ENCODE data around the gene SCTR. TPM values are rescaled to one million over a fixed set of nuclear protein-coding genes. Genes with fewer than 3 reads are reported as not detected.

The SCTR gene
- total RNA-seq, 2 donors from 2014 or later = not detected

GRCh38 chr2:119545754-119546446, 21.6 kb upstream of the SCTR start:
- Histone ChIP-seq H3K27ac (no peak overlapping the region), H3K4me1 (ENCODE audit: control insufficient read depth in 1 of 2, low read depth in 2 of 2) (peaks cover 6 to 17% of the 10 kb centered on the region in 2 donors), H3K4me3 (no peak overlapping the region), H3K27me3 (replicated peaks; ENCODE audit: insufficient read depth) (no peaks in the 10 kb centered on the region), H3K9me3 (no peaks in the 10 kb centered on the region), H3K36me3 (no peaks in the 10 kb centered on the region)
- no peak for TF ChIP-seq CTCF (IDR thresholded peaks at IDR 0.05)
- no peak for ATAC-seq (ENCODE audit: insufficient number of reproducible peaks, low FRiP score, low read depth)
- DNase-seq (ENCODE audit: low spot score) = no peak

GRCh38 chr2:119544939-119545475, 20.7 kb upstream of the SCTR start:
- Histone ChIP-seq H3K36me3 (no peaks in the 10 kb centered on the region), H3K4me1 (ENCODE audit: control insufficient read depth in 1 of 2, low read depth in 2 of 2) (peaks cover 6 to 17% of the 10 kb centered on the region in 2 donors), H3K4me3 (peak overlapping the region; percentile 75), H3K27me3 (replicated peaks; ENCODE audit: insufficient read depth) (no peaks in the 10 kb centered on the region), H3K27ac (peak overlapping the region; percentile 11 to 27), H3K9me3 (no peaks in the 10 kb centered on the region)
- ATAC-seq (ENCODE audit: insufficient number of reproducible peaks, low FRiP score, low read depth) (no peak), DNase-seq (ENCODE audit: low spot score) (no peak)
- no peak for TF ChIP-seq CTCF (IDR thresholded peaks at IDR 0.05)

DNA sequence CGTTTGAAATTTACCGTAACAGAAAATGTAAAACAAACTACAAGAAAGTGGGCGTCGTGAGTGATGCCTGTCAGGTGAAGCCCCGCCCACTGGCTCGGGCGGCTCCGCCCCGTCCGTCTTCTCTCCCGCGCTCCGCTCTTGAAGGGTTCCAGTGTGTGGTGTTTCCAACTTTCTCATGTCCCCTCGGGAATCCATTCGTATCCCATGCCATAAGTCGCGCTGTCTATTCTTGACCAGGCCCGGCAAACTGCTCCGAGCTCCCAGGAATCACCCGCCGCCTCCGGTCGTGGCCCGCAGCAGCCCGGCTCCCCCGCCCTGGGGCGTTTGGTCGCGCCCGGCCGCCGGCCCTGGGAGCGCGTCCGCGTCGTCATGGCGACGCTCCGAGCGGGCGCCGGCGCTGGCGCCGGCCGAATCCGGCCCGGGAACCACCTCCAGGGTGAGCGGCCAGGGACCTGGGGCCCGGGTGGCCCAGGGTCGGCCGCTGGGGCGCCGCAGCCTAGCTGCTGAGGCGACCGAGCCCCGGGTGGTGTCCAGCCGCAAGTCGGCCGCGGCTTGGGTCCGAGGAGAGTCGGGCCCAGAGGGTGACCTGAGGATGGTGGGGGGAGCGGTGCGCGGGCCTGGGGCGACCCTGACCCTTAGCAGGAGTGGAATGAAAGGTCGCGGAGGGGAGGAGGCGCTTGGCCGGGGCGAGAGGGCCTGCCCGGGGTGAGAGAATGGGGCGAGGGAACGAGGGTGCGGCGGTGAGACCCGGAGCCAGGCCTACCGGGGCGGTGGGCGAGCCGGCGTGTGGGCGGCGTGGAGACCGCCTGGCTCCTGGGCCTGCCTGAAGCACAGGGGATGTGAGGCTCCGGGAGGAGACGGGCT, 20.0 kb upstream of the SCTR start, which contains the start of gene CFAP221:
CFAP221 (plus strand) TSS at position 375 of the 864 bp plus-strand sequence. CDS start 1,683 bp downstream, outside the sequence.
- H3K4me3 ChIP-seq = peak within 1 kb of the TSS; percentile 75
- peak within 1 kb of the TSS; percentile 11 to 27 for H3K27ac ChIP-seq
- DNase-seq (ENCODE audit: low spot score) (peak; percentile 28), ATAC-seq (ENCODE audit: insufficient number of reproducible peaks, low FRiP score, low read depth) (peak; percentile 73)
- no peaks in the 10 kb centered on the region for H3K27me3 ChIP-seq (replicated peaks; ENCODE audit: insufficient read depth)
- TF ChIP-seq CTCF (IDR thresholded peaks at IDR 0.05) = no peak
- H3K4me1 ChIP-seq (ENCODE audit: control insufficient read depth in 1 of 2, low read depth in 2 of 2) = peaks cover 6 to 17% of the 10 kb centered on the region in 2 donors
- H3K36me3 ChIP-seq = no peaks in the 10 kb centered on the region
- no peaks in the 10 kb centered on the region for H3K9me3 ChIP-seq

DNA sequence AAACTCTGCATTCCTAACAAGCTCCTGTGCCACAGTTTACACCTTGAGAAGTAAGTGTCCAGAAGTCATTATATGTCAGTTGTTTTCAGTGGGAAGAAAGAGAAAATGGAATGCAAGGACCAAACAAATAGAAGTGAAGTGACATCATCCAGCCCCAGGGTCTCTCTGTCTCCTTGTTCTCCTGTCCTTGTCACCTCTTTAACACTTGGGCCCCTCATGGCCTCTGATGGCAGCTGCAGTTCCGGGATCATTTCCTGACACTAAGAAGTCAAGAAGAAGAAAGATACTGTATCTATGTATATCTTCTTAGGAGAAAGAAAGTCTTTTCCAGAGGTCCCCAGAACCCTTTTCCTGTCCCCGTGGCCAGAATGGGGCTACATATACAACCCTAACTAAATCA, 17.2 kb upstream of the SCTR start:
- ATAC-seq (ENCODE audit: insufficient number of reproducible peaks, low FRiP score, low read depth) (no peak), DNase-seq (ENCODE audit: low spot score) (no peak)
- H3K36me3 ChIP-seq = no peaks in the 10 kb centered on the region
- peaks cover 6 to 17% of the 10 kb centered on the region in 2 donors for H3K4me1 ChIP-seq (ENCODE audit: control insufficient read depth in 1 of 2, low read depth in 2 of 2)
- no peak overlapping the region for H3K27ac ChIP-seq
- H3K4me3 ChIP-seq = no peak overlapping the region
- no peaks in the 10 kb centered on the region for H3K27me3 ChIP-seq (replicated peaks; ENCODE audit: insufficient read depth)
- no peak for TF ChIP-seq CTCF (IDR thresholded peaks at IDR 0.05)
- no peaks in the 10 kb centered on the region for H3K9me3 ChIP-seq

DNA sequence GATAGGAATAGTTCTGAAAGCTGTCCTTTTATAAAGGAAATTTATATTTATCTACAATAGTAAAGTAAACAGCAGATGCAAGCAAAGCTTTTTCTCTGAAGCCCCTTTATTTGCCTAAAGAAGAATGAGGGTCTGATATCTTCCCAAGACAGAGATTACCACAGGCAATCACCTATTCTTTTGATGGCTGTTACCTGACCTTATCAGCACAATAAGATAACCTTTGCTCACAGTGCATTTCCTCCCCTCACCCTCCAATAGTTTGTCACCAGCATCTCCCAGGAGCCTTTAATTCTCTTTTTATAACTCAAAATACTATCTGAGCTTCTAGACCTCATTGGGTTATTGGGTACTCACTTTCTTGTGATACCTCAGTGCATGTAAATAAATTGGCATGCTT, 13.5 kb upstream of the SCTR start:
- no peaks in the 10 kb centered on the region for H3K4me1 ChIP-seq (ENCODE audit: control insufficient read depth in 1 of 2, low read depth in 2 of 2)
- no peak overlapping the region for H3K27ac ChIP-seq
- ATAC-seq (ENCODE audit: insufficient number of reproducible peaks, low FRiP score, low read depth) (no peak), DNase-seq (ENCODE audit: low spot score) (no peak)
- H3K4me3 ChIP-seq = no peak overlapping the region
- no peak for TF ChIP-seq CTCF (IDR thresholded peaks at IDR 0.05)
- no peaks in the 10 kb centered on the region for H3K27me3 ChIP-seq (replicated peaks; ENCODE audit: insufficient read depth)
- peaks cover 8% of the 10 kb centered on the region for H3K9me3 ChIP-seq
- no peaks in the 10 kb centered on the region for H3K36me3 ChIP-seq

Data from thoracic aorta (tissue), 2 donors.